22Rv1 (cell line): Measurements from ENCODE around the gene TTN.

Experiments
- ZFX ChIP-seq: fragments of 450-650 bp; IDR thresholded peaks from 2 replicates; pipeline ENCODE4 v1.6.1; 2017; ENCODE audit warnings: antibody characterized with exemption, borderline replicate concordance
- TF ChIP-seq, protein P1 (sequence below): fragments of 450-650 bp; IDR thresholded peaks from 2 replicates; pipeline ENCODE4 v1.5.1; 2017; ENCODE audit warnings: mild to moderate bottlenecking

DNA sequence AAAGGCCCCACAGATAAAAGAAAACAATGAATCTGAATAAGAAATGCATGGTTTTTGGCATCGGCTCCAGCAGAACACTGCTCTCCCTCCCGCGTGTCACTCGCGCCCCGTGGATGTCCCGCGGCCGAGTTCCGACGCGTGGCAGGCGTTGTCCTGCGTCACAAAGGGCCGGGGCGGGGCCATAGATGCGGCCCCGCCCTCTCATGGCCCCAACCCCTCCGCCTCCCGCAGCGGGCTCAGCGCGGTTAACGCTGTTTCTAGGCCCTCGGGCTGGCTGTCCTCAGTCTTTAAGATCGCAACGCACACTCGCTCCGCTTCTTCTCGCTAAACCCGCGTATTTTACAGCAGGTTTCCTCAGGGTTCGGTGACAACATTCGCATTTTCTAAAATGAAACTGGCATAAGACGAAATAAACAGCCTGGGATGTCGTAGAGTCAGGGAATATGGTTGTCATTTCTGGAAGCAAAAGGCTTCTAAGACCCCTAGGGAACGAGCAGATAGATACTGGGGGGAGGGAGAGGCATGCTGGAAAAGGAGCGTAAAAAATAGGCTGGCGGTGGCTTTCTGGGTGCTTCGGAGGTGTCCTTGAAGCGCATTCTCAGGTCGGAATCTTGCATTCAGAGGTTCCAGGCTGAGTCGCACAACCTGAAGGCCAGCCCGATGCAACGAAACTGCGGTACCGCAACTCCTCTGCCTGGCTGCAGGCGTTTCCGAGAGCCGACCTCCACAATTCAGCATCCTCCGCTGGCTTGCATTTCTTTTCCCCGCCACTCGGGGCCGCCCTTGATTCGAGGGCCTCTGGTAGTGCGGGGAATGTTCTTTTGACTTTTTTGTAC lies 328.6 kb downstream of the TTN start, which contains the start of gene FKBP7:
- TF ChIP-seq, protein P1, sequence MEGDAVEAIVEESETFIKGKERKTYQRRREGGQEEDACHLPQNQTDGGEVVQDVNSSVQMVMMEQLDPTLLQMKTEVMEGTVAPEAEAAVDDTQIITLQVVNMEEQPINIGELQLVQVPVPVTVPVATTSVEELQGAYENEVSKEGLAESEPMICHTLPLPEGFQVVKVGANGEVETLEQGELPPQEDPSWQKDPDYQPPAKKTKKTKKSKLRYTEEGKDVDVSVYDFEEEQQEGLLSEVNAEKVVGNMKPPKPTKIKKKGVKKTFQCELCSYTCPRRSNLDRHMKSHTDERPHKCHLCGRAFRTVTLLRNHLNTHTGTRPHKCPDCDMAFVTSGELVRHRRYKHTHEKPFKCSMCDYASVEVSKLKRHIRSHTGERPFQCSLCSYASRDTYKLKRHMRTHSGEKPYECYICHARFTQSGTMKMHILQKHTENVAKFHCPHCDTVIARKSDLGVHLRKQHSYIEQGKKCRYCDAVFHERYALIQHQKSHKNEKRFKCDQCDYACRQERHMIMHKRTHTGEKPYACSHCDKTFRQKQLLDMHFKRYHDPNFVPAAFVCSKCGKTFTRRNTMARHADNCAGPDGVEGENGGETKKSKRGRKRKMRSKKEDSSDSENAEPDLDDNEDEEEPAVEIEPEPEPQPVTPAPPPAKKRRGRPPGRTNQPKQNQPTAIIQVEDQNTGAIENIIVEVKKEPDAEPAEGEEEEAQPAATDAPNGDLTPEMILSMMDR, result peak; percentile 84
- no peak for TF ChIP-seq ZFX
